C4-2B (cell line): ENCODE measurements around the gene FHL3.

Experiments
- H3K27ac ChIP-seq: fragments of 450-650 bp; 2 replicates; pipeline ENCODE4 v1.5.1; 2017
- CTCF ChIP-seq: fragments of 450-650 bp; conservative IDR thresholded peaks from 2 replicates; pipeline ENCODE4 v1.5.1; 2017; ENCODE audit warnings: mild to moderate bottlenecking
- ZFX ChIP-seq: fragments of 450-650 bp; IDR thresholded peaks from 2 replicates; pipeline ENCODE4 v1.6.1; 2017

The FHL3 gene

GRCh38 chr1:38029685-38030511 is 24.6 kb upstream of the FHL3 start:
- TF ChIP-seq CTCF (no peak), ZFX (no peak)
- no peak overlapping the region for H3K27ac ChIP-seq

GRCh38 chr1:38029081-38029681 is 23.9 kb upstream of the FHL3 start:
- TF ChIP-seq ZFX (no peak), CTCF (no peak)
- no peak overlapping the region for H3K27ac ChIP-seq

- TF ChIP-seq CTCF (no peak), ZFX (no peak)
- no peak overlapping the region for H3K27ac ChIP-seq
These were observed 23.4 kb upstream of the FHL3 start for GRCh38 chr1:38028671-38029070.

GRCh38 chr1:38028105-38028591 is 22.8 kb upstream of the FHL3 start:
- TF ChIP-seq CTCF, result no peak
- no peak for TF ChIP-seq ZFX
- H3K27ac ChIP-seq, result no peak overlapping the region

- H3K27ac ChIP-seq, result no peak overlapping the region
These were observed 22.1 kb upstream of the FHL3 start for GRCh38 chr1:38027201-38028104.

GRCh38 chr1:38026592-38027200 is 21.4 kb upstream of the FHL3 start:
- TF ChIP-seq ZFX (no peak), CTCF (peak; percentile 77)
- H3K27ac ChIP-seq, result no peak overlapping the region

More at GRCh38 chr1:38027201-38028104, 22.1 kb upstream of the FHL3 start:
- TF ChIP-seq ZFX (no peak), CTCF (no peak)
